H1 (cell line): ENCODE measurements around the gene CDC42EP4. TPM values are rescaled to one million over a fixed set of nuclear protein-coding genes. Genes with fewer than 3 reads are reported as not detected.

Experiments
- ATF3 ChIP-seq: IDR thresholded peaks from 2 replicates; pipeline ENCODE4 v1.6.1; 2011; ENCODE audit warnings: low read depth, mild to moderate bottlenecking, low read length; ENCODE audit not compliant: insufficient read depth
- BACH1 ChIP-seq: IDR thresholded peaks from 2 replicates; pipeline ENCODE4 v1.6.1; 2012; ENCODE audit warnings: low read length, improper control_type of control experiment
- CHD7 ChIP-seq: fragments of 300-600 bp; sonication (generic); IDR thresholded peaks from 2 replicates; pipeline ENCODE4 v1.7.1; 2012; ENCODE audit warnings: low read length, moderate library complexity, mild to moderate bottlenecking, inconsistent platforms; ENCODE audit not compliant: insufficient replicate concordance
- MAFK ChIP-seq: IDR thresholded peaks from 2 replicates; pipeline ENCODE4 v1.6.1; 2012; ENCODE audit warnings: low read depth, mild to moderate bottlenecking, improper control_type of control experiment, low read length
- POU5F1 ChIP-seq: IDR thresholded peaks from 2 replicates; pipeline ENCODE4 v1.6.1; 2011; ENCODE audit warnings: low read depth, mild to moderate bottlenecking, low read length, moderate library complexity
- RFX5 ChIP-seq: IDR thresholded peaks from 2 replicates; pipeline ENCODE4 v1.6.1; 2011; ENCODE audit warnings: low read depth, low read length, improper control_type of control experiment, borderline replicate concordance
- SP1 ChIP-seq: IDR thresholded peaks from 2 replicates; pipeline ENCODE4 v1.6.1; 2011; ENCODE audit warnings: low read depth, low read length
- TBP ChIP-seq: IDR thresholded peaks from 2 replicates; pipeline ENCODE4 v1.6.1; 2011; ENCODE audit warnings: low read depth, low read length, improper control_type of control experiment
- polyA plus RNA-seq, 7 experiments: library from polyadenylated mRNA; depleted of rRNA in 3 of 7; stranded (reverse) in 5 of 7; unstranded in 2 of 7; fragments of >200 nt in 5 of 7; fragments of 200-250 nt in 2 of 7; gene quantifications; 1 replicate in 5 of 7; 2 replicates in 1 of 7; 4 replicates in 1 of 7; pipeline versions ENCODE4 v1.2.1 to v1.2.3, GENCODE V29; 2011 to 2013; ENCODE audit warnings: missing spikeins in 2 of 7, mixed read lengths in 2 of 7
- total RNA-seq: library from RNA; stranded (reverse); fragmentation: NEBNext Ultra II Directional; extraction: Animal tissue kit (Norgen Biotek cat#: 25700); gene quantifications from 2 replicates; pipeline ENCODE4 v1.2.1, GENCODE V29; 2021

The CDC42EP4 gene
- total and polyA plus RNA-seq, 2 of the 8 experiments (the other 6 are each of a cell fraction or from before 2014, with no cell fraction given) = 8.8 to 12.6 TPM

DNA sequence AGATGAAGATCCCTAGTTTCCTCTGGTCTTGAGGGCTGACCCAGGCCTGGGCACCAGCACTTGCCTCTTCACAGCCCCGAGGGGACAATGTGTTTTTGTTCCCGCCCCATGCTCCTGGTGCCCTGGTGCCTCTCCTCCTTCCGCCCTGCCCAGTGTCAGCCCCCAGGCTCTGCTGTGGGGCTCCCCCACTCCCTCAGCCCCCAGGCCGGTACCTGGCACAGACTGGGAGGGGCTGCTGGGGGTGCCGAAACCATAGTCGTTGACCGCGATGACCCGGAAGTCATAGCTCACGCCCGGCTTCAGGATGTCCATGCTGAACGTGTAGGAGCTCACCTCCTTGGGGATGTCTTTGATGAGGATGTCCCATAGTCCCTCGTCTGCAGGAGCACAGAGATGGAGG, 40.5 kb upstream of the CDC42EP4 start (continued):
- TF ChIP-seq CHD7 (no peak), BACH1 (no peak), POU5F1 (no peak), TBP (no peak), SP1 (no peak), MAFK (no peak), RFX5 (no peak), ATF3 (no peak)
